Lung microvascular endothelial cell (primary cell): ENCODE results near the gene MIEF1. TPM values are rescaled to one million over a fixed set of nuclear protein-coding genes. Genes with fewer than 3 reads are reported as not detected.
"Not testable (repeated sequence)": the region's sequence is repeated elsewhere in the genome, so short reads cannot be mapped to it uniquely, and the experiment has no call there.

Experiments used
- DNase-seq, 2 donors: peaks; one replicate each; pipeline versions ENCODE4 v3.0.0 to v3.0.0-alpha.2; 2010; ENCODE audit warnings: low read depth in 2 of 2
- total RNA-seq: library from RNA; depleted of rRNA; stranded (reverse); fragments of >200 nt; gene quantifications from 2 replicates; pipeline ENCODE4 v1.2.1, GENCODE V29; 2014

Gene MIEF1
- total RNA-seq, 1 donor from 2014 or later: 10.5 TPM

- DNase-seq: no peak
Measured at GRCh38 chr22:39512026-39512425, 9.9 kb downstream of the MIEF1 start.

- no peak for DNase-seq
Measured at GRCh38 chr22:39513791-39514190, 11.7 kb downstream of the MIEF1 start.

- peak; percentile 53 to 67 for DNase-seq
Measured at GRCh38 chr22:39514373-39514973, 12.4 kb downstream of the MIEF1 start.

- no peak for DNase-seq
Measured at GRCh38 chr22:39515266-39516050, 13.4 kb downstream of the MIEF1 start.

GRCh38 chr22:39517470-39517869, 15.4 kb downstream of the MIEF1 start:
- no peak for DNase-seq

- DNase-seq: no peak
Measured at GRCh38 chr22:39518144-39518786, 16.2 kb downstream of the MIEF1 start.

- peak in 1 of 2 donors; percentile 38 for DNase-seq
Measured at GRCh38 chr22:39518996-39519680, 17.0 kb downstream of the MIEF1 start.

GRCh38 chr22:39519681-39520225, 17.7 kb downstream of the MIEF1 start:
- peak; percentile 100 for DNase-seq

GRCh38 chr22:39520226-39521105, 18.4 kb downstream of the MIEF1 start, which contains the start of gene ATF4:
Gene ATF4, plus strand, starts transcription at chr22:39520562. Its CDS starts 884 bp downstream, at chr22:39521446.
- DNase-seq: peak; percentile 93 to 95

- peak in 1 of 2 donors; percentile 87 for DNase-seq
Measured at GRCh38 chr22:39521106-39521885, 19.2 kb downstream of the MIEF1 start.

GRCh38 chr22:39522091-39522490, 20.0 kb downstream of the MIEF1 start:
- DNase-seq: not testable (repeated sequence)

- peak; percentile 48 to 50 for DNase-seq
Measured at GRCh38 chr22:39522567-39523300, 20.6 kb downstream of the MIEF1 start.

- DNase-seq: no peak
Measured at GRCh38 chr22:39524089-39524752, 22.1 kb downstream of the MIEF1 start.

- DNase-seq: no peak
Measured at GRCh38 chr22:39524753-39525657, 22.9 kb downstream of the MIEF1 start.

- DNase-seq: no peak
Measured at GRCh38 chr22:39525658-39525975, 23.5 kb downstream of the MIEF1 start.

- no peak for DNase-seq
Measured at GRCh38 chr22:39526736-39527171, 24.7 kb downstream of the MIEF1 start.

GRCh38 chr22:39527481-39527961, 25.4 kb downstream of the MIEF1 start:
- DNase-seq: no peak
